Epithelial cell of proximal tubule (primary cell): ENCODE results near the gene CPVL. TPM values are rescaled to one million over a fixed set of nuclear protein-coding genes. Genes with fewer than 3 reads are reported as not detected.

Source experiments
- DNase-seq: peaks from one replicate; pipeline ENCODE4 v3.0.0-alpha.2; 2011; ENCODE audit warnings: low read depth
- H3K4me3 ChIP-seq: 2 replicates; pipeline ENCODE4 v1.5.1; 2011; ENCODE audit warnings: low read depth, mild to moderate bottlenecking, low read length
- CTCF ChIP-seq: conservative IDR thresholded peaks from 2 replicates; pipeline ENCODE4 v1.5.1; 2012; ENCODE audit warnings: low read depth, mild to moderate bottlenecking, low read length
- total RNA-seq: library from RNA; depleted of rRNA; stranded (reverse); fragments of >200 nt; gene quantifications from 2 replicates; pipeline ENCODE4 v1.2.3, GENCODE V29; 2015

Gene CPVL
- total RNA-seq, 1 donor from 2014 or later: 12.0 TPM

- no peak for DNase-seq
- TF ChIP-seq CTCF: no peak
- no peak overlapping the region for H3K4me3 ChIP-seq
Measured at GRCh38 chr7:29077854-29078253, 68.5 kb downstream of the CPVL start.

- no peak for TF ChIP-seq CTCF
- no peak overlapping the region for H3K4me3 ChIP-seq
- DNase-seq: no peak
Measured at GRCh38 chr7:29077176-29077575, 69.2 kb downstream of the CPVL start.

GRCh38 chr7:29076631-29077030 is 69.7 kb downstream of the CPVL start:
- no peak overlapping the region for H3K4me3 ChIP-seq
- TF ChIP-seq CTCF: no peak
- DNase-seq: no peak

- no peak for DNase-seq
- H3K4me3 ChIP-seq: no peak overlapping the region
- no peak for TF ChIP-seq CTCF
Measured at GRCh38 chr7:29075606-29076005, 70.7 kb downstream of the CPVL start.

GRCh38 chr7:29071203-29071874 is 75.0 kb downstream of the CPVL start:
- no peak for DNase-seq
- no peak for TF ChIP-seq CTCF

GRCh38 chr7:29066641-29067040 is 79.7 kb downstream of the CPVL start:
- no peak for TF ChIP-seq CTCF
- DNase-seq: no peak
- no peak overlapping the region for H3K4me3 ChIP-seq

More at GRCh38 chr7:29071203-29071874, 75.0 kb downstream of the CPVL start:
- H3K4me3 ChIP-seq: no peak overlapping the region

GRCh38 chr7:29065181-29065857 is 81.0 kb downstream of the CPVL start:
- H3K4me3 ChIP-seq: no peak overlapping the region
- no peak for DNase-seq
- no peak for TF ChIP-seq CTCF
